Measurements from ENCODE around the gene PAH. TPM values are rescaled to one million over a fixed set of nuclear protein-coding genes. Genes with fewer than 3 reads are reported as not detected.

Gene PAH
- total RNA-seq, 4 donors from 2014 or later: 1.5 TPM; not detected in 3

GRCh38 chr12:102879144-102879763, 37.8 kb downstream of the PAH start:
- TF ChIP-seq POLR2A (IDR thresholded peaks at IDR 0.05) (no peak), EP300 (IDR thresholded peaks at IDR 0.05) (peak in 1 of 2 donors; percentile 57), CTCF (IDR thresholded peaks at IDR 0.05) (peak; percentile 6 to 56 (median 32))

DNA sequence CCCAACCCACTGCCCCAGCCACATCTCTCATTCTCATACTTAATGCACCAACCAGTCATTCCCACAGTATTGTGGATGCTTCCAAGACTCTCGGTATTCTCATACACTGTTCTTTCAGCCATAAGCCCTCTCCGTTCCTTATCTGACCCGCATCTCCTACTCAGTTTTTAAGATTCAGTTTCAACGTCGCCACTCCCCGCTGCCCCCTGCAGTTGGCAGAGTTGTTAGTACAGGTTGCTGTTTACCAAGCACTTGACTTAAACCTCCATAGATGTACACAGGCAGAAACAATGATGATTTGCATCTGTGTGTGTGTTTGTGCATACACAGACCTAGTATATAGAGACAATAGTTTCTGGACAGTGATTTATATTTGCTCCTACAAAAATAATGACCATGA, 40.2 kb downstream of the PAH start:
- no peaks in the 10 kb centered on the region for H3K9me3 ChIP-seq
- no peaks in the 10 kb centered on the region for H3K36me3 ChIP-seq
- no peak overlapping the region for H3K27ac ChIP-seq
- peaks cover 0 to 23% (median 0%) of the 10 kb centered on the region in 4 donors for H3K4me1 ChIP-seq
- H3K27me3 ChIP-seq: no peaks in the 10 kb centered on the region
- TF ChIP-seq EP300 (IDR thresholded peaks at IDR 0.05) (no peak), POLR2A (IDR thresholded peaks at IDR 0.05) (no peak), CTCF (IDR thresholded peaks at IDR 0.05) (no peak)
- DNase-seq (ENCODE audit: low spot score in 2 of 2): no peak
- H3K4me3 ChIP-seq: no peak overlapping the region
- WGBS, 2 donors: 71 to 80% methylated on average over 6 of the region's 6 CpGs

More at GRCh38 chr12:102879144-102879763, 37.8 kb downstream of the PAH start:
- peak; percentile 51 to 69 for DNase-seq (ENCODE audit: low spot score in 2 of 2)
- peaks cover 0 to 23% (median 0%) of the 10 kb centered on the region in 4 donors for H3K4me1 ChIP-seq
- no peaks in the 10 kb centered on the region for H3K36me3 ChIP-seq
- no peaks in the 10 kb centered on the region for H3K27me3 ChIP-seq
- peak overlapping the region in 1 of 4 donors; percentile 54 for H3K27ac ChIP-seq
- WGBS, 2 donors: 13 to 19% methylated on average over 9 of the region's 9 CpGs
- no peaks in the 10 kb centered on the region for H3K9me3 ChIP-seq
- H3K4me3 ChIP-seq: no peak overlapping the region

DNA sequence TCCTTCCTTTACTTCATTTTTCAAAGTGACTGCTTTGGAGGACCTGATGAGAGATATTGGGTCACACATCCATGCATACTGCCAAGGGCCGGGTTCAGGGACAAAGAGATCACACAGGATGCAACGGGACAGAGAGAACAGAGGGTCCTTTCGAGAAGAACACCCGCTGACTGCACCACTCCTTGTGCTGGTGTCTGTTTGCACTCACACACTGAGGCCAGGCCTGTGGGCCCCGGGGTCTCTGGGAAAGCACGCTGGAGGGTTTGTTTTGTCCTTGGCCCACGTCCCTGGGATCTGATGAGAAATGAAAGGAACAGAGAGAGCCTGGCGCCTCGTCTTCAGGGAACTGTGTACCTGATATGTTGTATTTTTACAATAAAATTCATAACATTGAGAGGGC, 42.2 kb downstream of the PAH start:
- Histone ChIP-seq H3K9me3 (no peaks in the 10 kb centered on the region), H3K4me3 (no peak overlapping the region), H3K4me1 (peaks cover 0 to 23% (median 0%) of the 10 kb centered on the region in 4 donors), H3K36me3 (no peaks in the 10 kb centered on the region), H3K27ac (peak overlapping the region in 2 of 4 donors; percentile 42 to 82), H3K27me3 (no peaks in the 10 kb centered on the region)
- 32 to 43% methylated on average over 9 of the region's 9 CpGs for WGBS, 2 donors
- TF ChIP-seq EP300 (IDR thresholded peaks at IDR 0.05): peak in 1 of 2 donors; percentile 65
- TF ChIP-seq CTCF (IDR thresholded peaks at IDR 0.05): no peak
- DNase-seq (ENCODE audit: low spot score in 2 of 2): peak in 1 of 2 donors; percentile 68

GRCh38 chr12:102873077-102873476, 44.0 kb downstream of the PAH start:
- no peaks in the 10 kb centered on the region for H3K36me3 ChIP-seq
- peak overlapping the region in 1 of 4 donors; percentile 82 for H3K27ac ChIP-seq
- H3K4me1 ChIP-seq: peaks cover 0 to 15% (median 0%) of the 10 kb centered on the region in 4 donors
- TF ChIP-seq POLR2A (IDR thresholded peaks at IDR 0.05) (no peak), EP300 (IDR thresholded peaks at IDR 0.05) (no peak), CTCF (IDR thresholded peaks at IDR 0.05) (no peak)
- no peaks in the 10 kb centered on the region for H3K9me3 ChIP-seq
- WGBS, 2 donors: 67 to 78% methylated on average over 2 of the region's 2 CpGs
- no peak overlapping the region for H3K4me3 ChIP-seq
- no peak for DNase-seq (ENCODE audit: low spot score in 2 of 2)
- no peaks in the 10 kb centered on the region for H3K27me3 ChIP-seq

DNA sequence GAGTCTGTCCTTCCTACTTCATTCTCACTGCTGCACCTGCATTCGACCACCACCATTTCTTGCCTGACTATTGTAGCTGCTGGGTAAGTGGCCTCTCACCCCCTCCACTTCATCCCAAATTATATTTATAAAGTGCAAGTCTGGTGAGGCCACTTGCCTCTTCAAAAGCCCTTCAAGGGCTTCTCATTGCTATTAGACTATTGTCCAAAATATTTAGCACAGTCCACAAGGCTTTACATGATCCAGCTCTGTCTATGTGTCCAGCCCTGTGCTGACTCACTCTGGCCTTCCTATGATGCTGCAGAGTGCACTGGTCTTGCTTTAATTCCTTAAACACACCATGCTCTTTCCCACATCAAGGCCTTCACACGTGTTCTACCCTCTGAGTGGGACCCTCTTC, 46.0 kb downstream of the PAH start:
- Histone ChIP-seq H3K36me3 (no peaks in the 10 kb centered on the region), H3K27me3 (no peaks in the 10 kb centered on the region), H3K27ac (no peak overlapping the region), H3K4me3 (no peak overlapping the region), H3K4me1 (peaks cover 0 to 15% (median 0%) of the 10 kb centered on the region in 4 donors), H3K9me3 (no peaks in the 10 kb centered on the region)
- WGBS, 2 donors: 66 to 74% methylated on average over 2 of the region's 2 CpGs
- DNase-seq (ENCODE audit: low spot score in 2 of 2): no peak
- TF ChIP-seq CTCF (IDR thresholded peaks at IDR 0.05): no peak
- TF ChIP-seq POLR2A (IDR thresholded peaks at IDR 0.05): no peak
- no peak for TF ChIP-seq EP300 (IDR thresholded peaks at IDR 0.05)
